Renal cortical epithelial cell (primary cell): Measurements from ENCODE around the gene TAB2. TPM values are rescaled to one million over a fixed set of nuclear protein-coding genes. Genes with fewer than 3 reads are reported as not detected.
"Not testable (repeated sequence)": the region's sequence is repeated elsewhere in the genome, so short reads cannot be mapped to it uniquely, and the experiment has no call there.

Experiments
- DNase-seq: peaks from one replicate; pipeline ENCODE4 v3.0.0-alpha.2; 2011; ENCODE audit warnings: low read depth
- total RNA-seq: library from RNA; depleted of rRNA; stranded (reverse); fragments of >200 nt; gene quantifications from 2 replicates; pipeline ENCODE4 v1.2.3, GENCODE V29; 2014

The TAB2 gene
- total RNA-seq, 1 donor from 2014 or later, result 104 TPM

DNA sequence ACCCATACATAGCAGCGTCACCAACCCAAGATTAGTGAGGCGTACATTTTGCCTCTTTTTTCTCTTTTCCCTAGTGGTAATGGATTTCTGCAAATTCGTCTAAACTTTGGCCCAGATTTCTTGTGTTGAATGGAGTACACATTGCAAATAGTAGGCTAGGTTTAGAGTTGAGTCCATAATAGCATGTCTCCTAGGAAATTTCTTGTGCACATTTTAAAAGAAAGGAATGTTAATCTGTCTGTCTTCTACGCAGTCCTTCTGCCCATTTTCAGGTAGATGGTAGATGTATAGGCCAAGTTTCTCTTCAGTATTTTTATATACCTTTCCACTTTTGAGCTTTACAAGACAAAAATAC lies 15.7 kb downstream of the TAB2 start:
- DNase-seq, result no peak

DNA sequence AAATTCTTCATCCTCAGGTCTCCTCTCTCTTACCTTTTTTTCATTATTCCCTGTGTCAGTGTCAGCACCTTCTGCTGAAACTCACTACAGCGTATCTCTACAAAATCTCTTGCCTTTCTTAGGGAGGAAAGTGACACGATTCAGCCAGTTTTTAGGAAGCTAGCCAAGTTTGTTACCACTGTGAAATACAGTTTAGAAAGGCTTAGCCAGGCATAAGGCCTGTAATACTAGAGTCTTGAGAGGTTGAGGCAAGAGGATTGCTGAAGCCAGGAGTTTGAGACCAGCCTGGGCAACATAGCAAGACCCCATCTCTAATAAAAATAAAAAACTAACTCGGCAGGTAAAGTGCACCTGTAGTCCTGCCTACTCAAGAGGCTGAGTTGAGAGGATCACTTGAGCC lies 16.7 kb downstream of the TAB2 start:
- peak; percentile 93 for DNase-seq

DNA sequence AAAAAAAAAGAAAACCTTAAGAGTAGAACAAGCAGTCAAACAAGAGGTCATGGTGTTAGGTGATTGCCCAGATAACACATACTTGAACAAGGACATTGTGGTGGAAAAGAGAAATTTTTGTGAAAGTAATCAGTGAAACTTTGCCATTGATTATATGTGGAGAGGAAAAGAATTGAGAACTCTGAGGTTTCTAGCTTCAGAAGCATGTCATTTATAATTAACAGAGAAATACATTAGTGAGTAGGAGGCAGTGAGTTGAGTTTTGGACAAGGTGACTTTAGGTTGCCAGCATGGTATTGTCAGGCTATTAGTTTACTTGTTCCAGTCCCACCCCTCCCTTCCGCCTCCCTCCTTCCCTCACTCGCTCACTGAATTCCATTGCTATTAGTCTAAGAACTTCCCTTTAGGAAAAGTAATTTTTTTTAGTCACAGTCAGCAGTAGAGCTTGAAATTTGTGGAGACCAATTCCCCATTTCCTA lies 17.2 kb downstream of the TAB2 start:
- DNase-seq, result peak; percentile 97

GRCh38 chr6:149335924-149336608 lies 18.6 kb downstream of the TAB2 start:
- peak; percentile 97 for DNase-seq

GRCh38 chr6:149336609-149336928 lies 19.1 kb downstream of the TAB2 start:
- peak; percentile 57 for DNase-seq

DNA sequence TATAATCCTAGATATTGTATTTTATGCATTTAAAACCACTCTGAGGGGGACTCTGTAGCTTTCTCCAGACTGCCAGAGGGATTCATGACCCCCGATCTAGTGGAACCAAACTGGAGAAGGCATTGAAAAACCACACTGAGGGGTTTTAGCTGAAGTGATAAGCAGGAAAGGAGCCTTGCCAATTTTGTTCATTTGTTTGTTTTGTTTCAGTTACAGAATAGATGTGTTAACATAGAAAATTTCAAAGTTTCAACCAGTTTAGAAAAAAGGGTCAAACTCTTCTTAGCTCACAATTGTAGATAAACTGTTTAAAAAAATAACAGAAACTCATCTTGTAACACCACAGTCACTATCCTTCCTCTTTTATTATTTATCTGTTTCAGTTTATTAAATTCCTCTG lies 19.8 kb downstream of the TAB2 start:
- DNase-seq, result no peak

DNA sequence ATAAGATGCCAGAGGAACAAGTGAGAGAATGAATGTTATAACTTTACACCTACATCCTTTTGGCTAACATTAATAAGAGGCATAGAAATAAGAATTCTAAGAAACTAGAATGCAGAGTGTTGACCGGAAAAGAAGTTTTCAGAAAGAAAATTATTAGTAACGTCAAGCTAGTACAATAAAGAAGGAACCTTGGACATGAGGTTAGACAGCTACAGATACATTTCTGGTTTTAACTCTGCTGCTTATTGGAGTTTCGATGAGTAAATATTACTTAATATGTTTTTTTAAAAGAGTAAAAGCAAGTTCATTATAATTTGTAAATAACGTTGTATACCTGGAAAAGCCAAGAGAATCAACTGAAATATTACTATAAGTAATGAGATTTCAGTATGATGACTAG lies 22.7 kb downstream of the TAB2 start:
- no peak for DNase-seq

DNA sequence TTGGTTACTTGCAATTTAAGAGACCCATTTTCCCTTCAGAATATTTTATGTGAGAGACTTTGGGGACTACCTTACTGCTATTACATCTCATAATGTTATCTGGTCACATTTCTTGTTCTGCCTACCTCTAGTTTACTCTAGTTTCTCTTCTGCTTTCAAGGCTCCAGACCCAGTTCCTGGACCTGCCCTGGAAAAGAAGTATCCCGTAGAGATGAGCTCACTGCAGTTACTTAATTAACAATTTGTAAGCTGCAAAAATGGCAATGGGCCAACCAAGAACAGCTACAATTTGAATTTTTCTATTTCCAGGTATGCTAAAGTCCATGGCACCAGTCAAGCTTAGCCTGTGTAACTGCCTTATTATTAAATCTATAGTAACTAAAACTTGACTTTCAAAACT lies 25.0 kb downstream of the TAB2 start:
- DNase-seq, result peak; percentile 52

DNA sequence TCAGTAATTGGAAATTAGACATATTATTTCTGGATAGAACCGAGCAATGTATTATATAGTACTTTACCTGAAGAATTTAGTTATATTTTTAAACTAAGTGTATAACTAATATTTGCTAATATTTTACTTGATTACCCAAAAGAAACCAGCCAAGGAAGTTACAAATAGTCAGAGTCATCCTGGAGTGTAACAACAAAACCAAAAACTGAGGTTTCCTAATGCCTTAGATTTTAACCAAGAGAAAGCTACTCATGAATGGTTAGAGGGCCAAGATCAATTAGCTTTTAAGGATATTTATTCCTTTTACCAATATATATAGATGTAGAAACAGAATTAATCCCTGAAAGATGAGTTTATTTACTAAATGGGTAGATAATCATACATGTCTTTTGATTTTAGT lies 26.0 kb downstream of the TAB2 start:
- no peak for DNase-seq

- DNase-seq, result no peak
Measured at GRCh38 chr6:149346078-149346477, 28.6 kb downstream of the TAB2 start.

GRCh38 chr6:149347067-149347466 lies 29.6 kb downstream of the TAB2 start:
- DNase-seq, result peak; percentile 67

- DNase-seq, result not testable (repeated sequence)
Measured at GRCh38 chr6:149349279-149349678, 31.8 kb downstream of the TAB2 start.

- no peak for DNase-seq
Measured at GRCh38 chr6:149354009-149354408, 36.5 kb downstream of the TAB2 start.

DNA sequence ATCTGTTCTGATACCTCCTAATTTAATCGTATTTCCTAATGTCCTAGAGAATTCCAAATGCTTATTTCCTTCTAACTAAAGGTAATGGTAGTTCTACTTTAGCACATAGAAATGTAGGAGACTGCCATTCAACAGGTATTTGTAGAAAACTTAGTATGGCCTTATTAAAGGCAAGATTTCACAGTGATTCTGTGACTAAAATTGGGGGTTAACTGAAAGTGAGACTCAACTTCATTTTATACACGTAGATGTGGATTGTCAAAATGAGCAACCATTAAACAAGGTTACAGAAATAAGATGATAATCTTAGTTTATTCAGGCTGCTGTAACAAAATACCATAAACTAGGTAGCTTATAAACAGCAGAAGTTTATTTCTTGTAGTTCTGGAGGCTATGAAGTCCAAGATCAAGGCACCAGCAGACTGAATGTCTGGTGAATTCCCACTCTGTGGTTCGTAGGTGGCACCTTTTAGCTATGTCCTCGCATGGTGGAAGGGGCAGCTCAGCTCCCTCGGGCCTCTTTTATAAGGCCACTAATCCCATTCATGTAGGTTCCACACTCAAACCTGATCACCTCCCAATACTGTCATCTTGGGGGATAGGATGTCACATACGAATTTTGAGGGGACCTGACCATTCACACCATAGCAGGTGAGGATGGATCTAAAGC lies 38.7 kb downstream of the TAB2 start:
- no peak for DNase-seq

GRCh38 chr6:149357726-149358538 lies 40.4 kb downstream of the TAB2 start:
- no peak for DNase-seq

DNA sequence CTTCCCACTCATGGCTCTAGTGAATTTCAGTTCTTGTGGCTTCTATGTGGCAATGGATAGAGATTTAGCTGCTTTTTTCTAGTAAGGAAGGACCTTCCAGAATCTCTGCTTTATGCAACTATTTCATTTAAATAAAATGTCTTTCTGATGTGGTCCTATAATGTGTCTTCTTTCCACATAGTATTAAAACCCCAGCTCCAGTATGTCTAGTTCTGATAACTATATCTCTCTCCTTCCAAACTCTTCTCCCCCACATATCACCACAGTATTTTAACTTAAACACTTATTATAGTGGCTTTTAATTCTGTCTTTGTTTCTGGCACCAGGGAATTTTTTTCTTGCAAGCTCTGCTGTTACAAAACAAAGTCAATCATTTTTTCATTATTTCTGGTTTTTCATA lies 41.9 kb downstream of the TAB2 start:
- DNase-seq, result no peak

DNA sequence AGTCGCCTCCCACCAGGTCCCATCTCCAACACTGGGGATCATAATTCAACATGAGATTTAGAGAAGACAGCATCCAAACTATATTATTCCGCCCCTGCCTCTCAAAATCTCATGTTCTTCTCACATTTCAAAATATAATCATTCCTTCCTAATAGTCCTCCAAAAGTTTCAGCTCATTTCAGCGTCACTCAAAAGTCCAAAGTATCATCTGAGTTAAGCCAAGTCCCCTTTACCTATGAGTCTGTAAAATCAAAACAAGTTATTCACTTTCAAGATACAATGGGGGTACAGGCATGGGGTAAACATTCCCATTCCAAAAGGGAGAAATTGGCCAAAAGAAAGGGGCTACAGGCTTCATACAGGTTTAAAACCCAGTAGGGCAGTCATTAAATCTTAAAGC lies 43.0 kb downstream of the TAB2 start:
- no peak for DNase-seq

GRCh38 chr6:149362289-149362688 lies 44.8 kb downstream of the TAB2 start:
- no peak for DNase-seq

- DNase-seq, result peak; percentile 70
Measured at GRCh38 chr6:149363154-149363553, 45.6 kb downstream of the TAB2 start.

- no peak for DNase-seq
Measured at GRCh38 chr6:149364557-149364956, 47.0 kb downstream of the TAB2 start.

- DNase-seq, result no peak
Measured at GRCh38 chr6:149365197-149365596, 47.7 kb downstream of the TAB2 start.

DNA sequence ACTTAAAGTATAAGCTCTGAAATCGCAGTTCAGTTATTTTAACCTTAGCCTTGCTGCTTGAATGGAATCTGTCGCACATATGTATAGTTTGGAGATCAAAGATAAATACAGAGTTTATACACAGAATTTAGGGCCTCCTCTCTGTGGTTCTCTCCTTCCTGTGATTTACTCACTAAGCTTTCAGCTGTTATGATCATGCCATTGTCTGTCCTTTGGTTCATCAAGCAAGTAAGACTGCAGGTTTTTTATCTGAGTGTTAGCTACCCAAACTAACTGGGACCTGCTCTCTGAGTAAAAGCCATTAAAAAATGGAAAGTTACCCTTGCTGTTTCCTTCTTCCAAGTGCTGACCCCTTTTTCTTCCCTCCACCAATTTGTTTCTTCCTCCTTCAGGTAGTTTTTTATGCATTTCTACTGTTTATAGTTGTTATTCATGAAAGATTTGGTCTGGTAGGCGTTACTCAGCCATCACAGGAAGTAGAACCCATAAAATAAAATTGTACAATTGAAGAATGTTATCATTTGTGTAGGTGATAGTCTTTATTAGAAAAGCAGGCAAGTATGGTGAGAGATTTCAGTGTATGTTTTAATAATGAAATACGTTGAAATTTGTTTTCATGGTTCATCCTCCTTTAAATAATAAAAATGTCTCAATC lies 48.9 kb downstream of the TAB2 start:
- DNase-seq, result no peak
